ENCODE data around the gene LTK.
A peak's percentile ranks its signal among the peaks of the same experiment; 100 is the strongest.

Gene LTK

DNA sequence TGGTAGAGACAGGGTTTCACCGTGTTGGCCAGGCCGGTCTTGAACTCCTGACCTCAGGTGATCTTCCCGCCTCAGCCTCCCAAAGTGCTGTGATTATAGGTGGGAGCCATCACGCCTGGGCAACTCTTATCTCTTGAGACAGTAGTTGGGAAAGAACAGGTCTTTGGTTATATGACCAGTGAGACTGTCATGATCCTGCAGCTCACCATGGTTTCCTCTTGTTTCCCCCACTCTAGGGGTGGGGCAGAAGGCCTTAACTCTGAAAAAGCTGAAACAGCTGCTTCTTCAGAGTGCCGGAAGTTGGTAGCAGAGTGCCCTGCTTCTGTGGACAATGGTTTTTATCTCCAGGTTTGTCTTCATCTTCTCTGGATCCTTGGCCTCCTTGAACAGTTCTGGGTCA lies 40.7 kb upstream of the LTK start:
- Histone ChIP-seq H3K4me3 (ENCODE audit: low read depth, low read length) (no peak overlapping the region), H3K4me1 (ENCODE audit: control insufficient read depth, insufficient read depth, low read length) (peaks cover 3% of the 10 kb centered on the region), H3K9ac (ENCODE audit: low read depth, low read length) (no peak overlapping the region), H3K27me3 (ENCODE audit: control insufficient read depth, insufficient read depth, low read length) (no peaks in the 10 kb centered on the region), H3K9me3 (ENCODE audit: control insufficient read depth, insufficient read depth, low read length) (no peaks in the 10 kb centered on the region), H3K36me3 (ENCODE audit: control insufficient read depth, insufficient read depth, low read length) (no peaks in the 10 kb centered on the region)

DNA sequence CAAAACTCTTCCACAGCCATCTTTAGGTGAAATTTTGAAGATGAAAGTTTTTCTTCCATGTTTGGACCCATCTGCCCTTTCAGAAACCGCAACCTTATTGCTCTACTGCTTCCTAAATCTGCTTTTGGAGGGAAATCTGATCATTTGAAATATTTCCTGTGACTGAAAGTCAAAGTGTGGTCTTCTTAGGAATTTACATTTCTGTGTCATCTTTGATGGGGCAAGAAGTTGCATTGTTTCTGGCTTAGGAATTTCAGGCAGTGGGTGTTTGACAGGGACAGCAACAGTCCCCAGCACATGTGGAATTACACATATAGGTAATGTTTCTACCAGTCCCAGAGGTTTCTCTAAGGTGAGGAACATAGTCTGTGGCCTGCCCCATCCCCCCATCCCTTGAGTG lies 40.1 kb upstream of the LTK start:
- Histone ChIP-seq H3K4me3 (ENCODE audit: low read depth, low read length) (no peak overlapping the region), H3K4me1 (ENCODE audit: control insufficient read depth, insufficient read depth, low read length) (peaks cover 3% of the 10 kb centered on the region), H3K36me3 (ENCODE audit: control insufficient read depth, insufficient read depth, low read length) (no peaks in the 10 kb centered on the region), H3K9ac (ENCODE audit: low read depth, low read length) (no peak overlapping the region), H3K9me3 (ENCODE audit: control insufficient read depth, insufficient read depth, low read length) (no peaks in the 10 kb centered on the region), H3K27me3 (ENCODE audit: control insufficient read depth, insufficient read depth, low read length) (no peaks in the 10 kb centered on the region)

DNA sequence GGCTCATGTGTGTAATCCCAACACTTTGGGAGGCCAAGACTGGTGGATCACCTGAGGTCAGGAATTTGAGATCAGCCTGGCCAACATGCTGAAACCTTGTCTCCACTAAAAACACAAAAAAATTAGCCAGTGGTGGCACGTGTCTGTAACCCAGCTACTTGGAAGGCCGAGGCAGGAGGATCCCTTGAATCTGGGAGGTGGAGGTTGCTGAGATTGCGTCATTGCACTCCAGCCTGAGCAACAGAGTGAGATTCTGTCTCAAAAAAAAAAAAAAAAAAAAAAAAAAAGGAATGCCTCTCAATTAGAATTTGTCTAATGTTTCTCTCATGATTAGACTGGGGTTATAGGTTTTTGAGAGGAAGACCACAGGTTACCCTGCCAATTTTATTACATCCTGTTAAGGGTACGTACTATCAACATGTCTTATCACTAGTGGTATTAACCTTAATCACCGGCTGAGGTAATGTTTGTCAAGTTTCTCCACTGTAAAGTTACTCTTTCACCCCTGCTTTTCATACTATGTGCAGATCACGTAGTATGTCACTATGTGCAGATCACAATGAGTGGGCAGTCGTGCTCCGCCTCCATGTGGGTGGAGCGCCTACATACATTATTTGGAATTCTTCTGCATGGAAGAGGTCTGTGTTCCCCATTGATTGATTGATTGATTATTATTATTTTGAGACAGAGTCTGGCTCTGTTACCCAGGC lies 36.6 kb upstream of the LTK start:
- Histone ChIP-seq H3K9ac (ENCODE audit: low read depth, low read length) (no peak overlapping the region), H3K9me3 (ENCODE audit: control insufficient read depth, insufficient read depth, low read length) (no peaks in the 10 kb centered on the region), H3K4me3 (ENCODE audit: low read depth, low read length) (no peak overlapping the region), H3K4me1 (ENCODE audit: control insufficient read depth, insufficient read depth, low read length) (no peaks in the 10 kb centered on the region), H3K36me3 (ENCODE audit: control insufficient read depth, insufficient read depth, low read length) (no peaks in the 10 kb centered on the region), H3K27me3 (ENCODE audit: control insufficient read depth, insufficient read depth, low read length) (no peaks in the 10 kb centered on the region)

DNA sequence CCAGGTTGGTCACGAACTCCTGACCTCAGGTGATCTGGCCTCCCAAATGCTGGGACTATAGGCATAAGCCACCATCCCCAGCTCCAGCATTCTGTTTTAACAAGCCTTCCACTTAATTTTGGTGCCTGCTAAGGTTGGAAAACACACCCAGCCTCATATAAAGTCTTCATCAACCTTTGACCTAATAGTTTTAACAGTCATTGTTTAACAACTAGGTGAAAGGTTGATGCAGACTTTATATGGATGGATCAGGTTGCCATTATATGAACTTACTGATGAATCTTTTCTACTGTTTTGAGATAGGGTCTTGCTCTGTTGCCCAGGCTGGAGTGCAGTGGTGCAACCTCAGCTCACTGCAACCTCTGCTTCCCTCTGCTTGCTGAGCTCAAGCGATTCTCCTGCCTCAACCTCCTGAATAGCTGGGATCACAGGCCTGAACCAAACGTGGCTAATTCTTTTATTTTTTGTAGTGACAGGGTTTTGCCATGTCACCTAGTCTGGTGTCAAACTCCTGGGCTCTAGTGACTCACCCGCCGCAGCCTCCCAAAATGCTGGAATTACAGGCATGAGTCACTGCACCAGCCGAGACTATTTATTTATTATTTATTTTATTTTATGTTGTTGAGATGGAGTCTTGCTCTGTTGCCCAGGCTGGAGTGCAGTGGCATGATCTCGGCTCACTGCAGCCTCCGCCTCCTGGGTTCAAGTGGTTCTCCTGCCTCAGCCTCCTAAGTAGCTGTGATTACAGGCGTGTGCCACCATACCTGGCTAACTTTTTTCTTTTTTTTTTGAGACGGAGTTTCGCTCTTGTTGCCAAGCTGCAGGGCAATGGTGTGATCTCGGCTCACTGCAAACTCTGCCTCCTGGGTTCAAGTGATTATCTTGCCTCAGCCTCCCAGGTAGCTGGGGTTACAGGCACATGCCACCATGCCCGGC lies 33.5 kb upstream of the LTK start:
- Histone ChIP-seq H3K9me3 (ENCODE audit: control insufficient read depth, insufficient read depth, low read length) (no peaks in the 10 kb centered on the region), H3K27me3 (ENCODE audit: control insufficient read depth, insufficient read depth, low read length) (no peaks in the 10 kb centered on the region), H3K36me3 (ENCODE audit: control insufficient read depth, insufficient read depth, low read length) (no peaks in the 10 kb centered on the region), H3K4me3 (ENCODE audit: low read depth, low read length) (no peak overlapping the region), H3K4me1 (ENCODE audit: control insufficient read depth, insufficient read depth, low read length) (no peaks in the 10 kb centered on the region), H3K9ac (ENCODE audit: low read depth, low read length) (no peak overlapping the region)

DNA sequence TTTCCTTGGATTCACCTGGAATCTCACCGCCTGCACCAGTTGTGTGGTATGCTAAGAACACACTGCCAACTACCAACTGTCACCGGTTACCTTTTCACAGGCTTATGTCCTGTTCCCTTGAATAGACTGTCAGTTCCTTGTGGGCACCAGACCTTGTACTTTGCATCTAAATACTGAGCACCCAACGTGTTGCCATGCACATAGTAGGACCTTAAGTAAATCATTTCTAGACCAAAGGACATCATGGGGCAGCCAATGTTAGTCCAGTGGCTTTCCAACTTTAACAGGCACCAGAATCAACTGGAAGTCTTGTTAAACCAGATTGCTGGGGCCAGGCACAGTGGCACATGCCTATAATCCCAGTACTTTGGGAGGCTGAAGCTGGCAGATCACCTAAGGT lies 31.6 kb upstream of the LTK start:
- H3K9ac ChIP-seq (ENCODE audit: low read depth, low read length): no peak overlapping the region
- H3K4me1 ChIP-seq (ENCODE audit: control insufficient read depth, insufficient read depth, low read length): no peaks in the 10 kb centered on the region
- H3K27me3 ChIP-seq (ENCODE audit: control insufficient read depth, insufficient read depth, low read length): no peaks in the 10 kb centered on the region
- H3K9me3 ChIP-seq (ENCODE audit: control insufficient read depth, insufficient read depth, low read length): no peaks in the 10 kb centered on the region
- H3K4me3 ChIP-seq (ENCODE audit: low read depth, low read length): no peak overlapping the region
- no peaks in the 10 kb centered on the region for H3K36me3 ChIP-seq (ENCODE audit: control insufficient read depth, insufficient read depth, low read length)

DNA sequence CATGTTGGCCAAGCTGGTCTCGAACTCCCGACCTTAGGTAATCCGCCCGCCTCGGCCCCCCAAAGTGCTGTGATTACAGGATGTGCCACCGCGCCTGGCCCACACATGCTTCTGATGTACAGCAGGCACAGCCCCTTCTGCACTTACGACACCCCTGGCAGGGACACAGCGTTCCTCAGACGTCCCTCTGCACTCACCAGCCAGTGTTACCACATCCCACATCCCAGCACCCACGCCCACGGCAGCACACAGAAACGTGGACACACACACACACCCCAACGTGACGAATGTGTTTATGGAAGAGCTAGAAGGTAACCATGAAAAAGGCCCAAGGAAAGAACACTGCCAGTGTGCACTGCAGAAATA lies 31.0 kb upstream of the LTK start:
- Histone ChIP-seq H3K27me3 (ENCODE audit: control insufficient read depth, insufficient read depth, low read length) (no peaks in the 10 kb centered on the region), H3K4me3 (ENCODE audit: low read depth, low read length) (no peak overlapping the region), H3K4me1 (ENCODE audit: control insufficient read depth, insufficient read depth, low read length) (no peaks in the 10 kb centered on the region), H3K36me3 (ENCODE audit: control insufficient read depth, insufficient read depth, low read length) (no peaks in the 10 kb centered on the region), H3K9ac (ENCODE audit: low read depth, low read length) (no peak overlapping the region), H3K9me3 (ENCODE audit: control insufficient read depth, insufficient read depth, low read length) (no peaks in the 10 kb centered on the region)

DNA sequence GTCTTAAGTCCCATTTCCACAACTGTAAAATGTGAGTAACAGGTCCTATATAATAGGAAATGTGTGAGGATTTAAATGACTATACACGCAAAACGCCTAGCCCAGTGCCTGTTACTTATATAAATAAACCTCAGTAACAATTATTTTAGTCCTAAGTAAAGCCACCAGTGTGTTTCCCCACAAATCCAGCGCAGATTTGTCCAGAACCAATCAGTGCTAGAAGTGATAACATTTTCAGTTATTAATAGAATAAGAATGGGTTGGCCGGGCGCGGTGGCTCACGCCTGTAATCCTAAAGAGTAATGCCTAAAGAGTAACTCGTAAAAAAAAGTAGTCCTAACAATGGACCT lies 29.9 kb upstream of the LTK start:
- H3K4me3 ChIP-seq (ENCODE audit: low read depth, low read length): peak overlapping the region; percentile 98
- H3K9me3 ChIP-seq (ENCODE audit: control insufficient read depth, insufficient read depth, low read length): no peaks in the 10 kb centered on the region
- peak overlapping the region; percentile 98 for H3K9ac ChIP-seq (ENCODE audit: low read depth, low read length)
- H3K27me3 ChIP-seq (ENCODE audit: control insufficient read depth, insufficient read depth, low read length): no peaks in the 10 kb centered on the region
- H3K4me1 ChIP-seq (ENCODE audit: control insufficient read depth, insufficient read depth, low read length): no peaks in the 10 kb centered on the region
- no peaks in the 10 kb centered on the region for H3K36me3 ChIP-seq (ENCODE audit: control insufficient read depth, insufficient read depth, low read length)

DNA sequence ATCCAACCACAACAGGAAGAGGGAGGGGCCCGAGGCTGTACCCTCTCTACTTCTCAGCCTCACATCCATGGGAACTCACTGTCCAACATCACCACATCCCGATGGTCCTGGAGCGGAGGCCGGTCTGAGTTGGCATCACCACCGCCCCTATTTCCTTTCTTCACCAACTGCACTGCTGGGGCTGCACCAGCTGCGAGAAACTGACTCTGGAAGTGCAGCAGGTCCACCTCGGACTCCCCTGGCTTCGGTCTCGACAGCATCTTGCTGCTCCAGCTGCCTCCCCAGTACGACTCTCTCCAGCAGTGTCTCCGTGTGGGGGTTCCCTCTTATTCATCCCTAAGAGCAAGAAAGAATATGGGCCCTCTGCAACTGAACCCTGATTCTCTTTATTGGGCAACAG lies 23.2 kb upstream of the LTK start:
- Histone ChIP-seq H3K4me3 (ENCODE audit: low read depth, low read length) (no peak overlapping the region), H3K9me3 (ENCODE audit: control insufficient read depth, insufficient read depth, low read length) (no peaks in the 10 kb centered on the region), H3K9ac (ENCODE audit: low read depth, low read length) (no peak overlapping the region), H3K4me1 (ENCODE audit: control insufficient read depth, insufficient read depth, low read length) (no peaks in the 10 kb centered on the region), H3K36me3 (ENCODE audit: control insufficient read depth, insufficient read depth, low read length) (peaks cover 19% of the 10 kb centered on the region), H3K27me3 (ENCODE audit: control insufficient read depth, insufficient read depth, low read length) (no peaks in the 10 kb centered on the region)

DNA sequence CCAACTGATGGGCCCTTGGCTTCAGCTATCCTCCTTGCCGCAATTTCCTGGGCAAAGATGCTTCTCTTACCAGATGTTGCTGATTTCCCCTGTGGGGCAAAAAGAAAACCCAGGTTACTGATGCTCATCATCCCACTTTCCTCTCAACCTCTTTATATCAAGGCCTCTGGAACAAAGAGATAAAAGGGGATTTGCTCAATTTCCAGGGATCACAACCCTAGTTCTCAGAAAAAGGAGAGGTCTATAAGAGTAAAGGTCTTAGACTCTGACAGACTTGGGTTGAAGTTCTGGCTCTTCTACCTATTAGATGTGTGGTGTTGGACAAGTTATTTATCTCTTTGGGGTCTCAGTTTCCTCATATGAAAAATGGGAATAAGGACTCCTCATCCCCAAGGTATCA lies 21.9 kb upstream of the LTK start:
- H3K36me3 ChIP-seq (ENCODE audit: control insufficient read depth, insufficient read depth, low read length): peaks cover 23% of the 10 kb centered on the region
- no peak overlapping the region for H3K9ac ChIP-seq (ENCODE audit: low read depth, low read length)
- H3K27me3 ChIP-seq (ENCODE audit: control insufficient read depth, insufficient read depth, low read length): no peaks in the 10 kb centered on the region
- H3K4me3 ChIP-seq (ENCODE audit: low read depth, low read length): no peak overlapping the region
- H3K4me1 ChIP-seq (ENCODE audit: control insufficient read depth, insufficient read depth, low read length): no peaks in the 10 kb centered on the region
- no peaks in the 10 kb centered on the region for H3K9me3 ChIP-seq (ENCODE audit: control insufficient read depth, insufficient read depth, low read length)

DNA sequence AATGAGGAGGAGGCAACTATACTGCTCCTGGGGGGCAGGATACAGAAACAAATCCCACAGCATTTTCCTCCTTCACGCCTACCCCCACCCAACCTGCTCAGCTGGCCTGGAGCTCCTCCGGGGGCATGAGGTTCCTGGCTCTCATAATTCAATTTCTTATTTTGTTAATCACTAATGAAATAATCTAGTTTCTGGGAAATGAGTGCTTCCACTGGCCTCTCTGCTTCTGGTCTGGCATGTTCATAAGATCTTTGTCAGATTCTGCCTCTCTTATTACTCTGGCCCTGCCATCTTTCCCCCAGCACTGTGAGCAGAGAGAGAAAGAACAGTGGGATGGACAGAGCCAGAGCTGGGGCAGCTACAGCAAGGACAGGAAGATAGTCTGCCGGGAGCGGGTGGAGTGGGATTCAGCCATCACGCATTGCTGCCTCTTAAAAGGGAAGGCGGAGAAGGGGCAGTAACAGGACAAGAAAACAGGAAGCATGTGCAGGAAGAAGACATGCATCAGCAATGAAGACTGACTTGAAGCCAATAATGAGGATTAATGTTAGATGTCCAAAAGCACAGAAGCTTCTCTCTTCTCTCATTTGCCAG lies 16.8 kb upstream of the LTK start:
- H3K27me3 ChIP-seq (ENCODE audit: control insufficient read depth, insufficient read depth, low read length): no peaks in the 10 kb centered on the region
- H3K4me1 ChIP-seq (ENCODE audit: control insufficient read depth, insufficient read depth, low read length): no peaks in the 10 kb centered on the region
- peaks cover 49% of the 10 kb centered on the region for H3K36me3 ChIP-seq (ENCODE audit: control insufficient read depth, insufficient read depth, low read length)

DNA sequence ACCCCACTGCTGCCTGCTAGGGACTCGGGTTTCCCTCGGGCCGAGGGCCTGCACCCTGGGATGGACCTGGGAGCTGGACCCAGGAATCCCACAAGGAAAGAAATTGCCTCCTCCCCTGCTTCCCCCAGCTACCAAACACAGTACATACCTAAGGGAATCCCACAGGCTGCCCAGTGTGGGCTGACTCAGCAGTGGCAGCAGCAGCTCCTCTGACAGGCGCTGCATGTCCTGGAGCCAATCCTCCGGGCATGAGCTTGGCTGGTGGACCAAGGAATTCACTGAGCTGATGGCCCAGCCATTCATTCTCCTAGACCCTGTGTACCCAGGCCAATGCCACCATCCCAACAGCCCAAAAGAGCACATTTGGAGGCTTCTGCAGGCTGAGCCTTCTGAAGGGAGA lies 9.5 kb upstream of the LTK start:
- Histone ChIP-seq H3K9me3 (ENCODE audit: control insufficient read depth, insufficient read depth, low read length) (no peaks in the 10 kb centered on the region), H3K9ac (ENCODE audit: low read depth, low read length) (no peak overlapping the region), H3K4me1 (ENCODE audit: control insufficient read depth, insufficient read depth, low read length) (no peaks in the 10 kb centered on the region), H3K27me3 (ENCODE audit: control insufficient read depth, insufficient read depth, low read length) (no peaks in the 10 kb centered on the region), H3K4me3 (ENCODE audit: low read depth, low read length) (no peak overlapping the region), H3K36me3 (ENCODE audit: control insufficient read depth, insufficient read depth, low read length) (peaks cover 43% of the 10 kb centered on the region)

More for the DNA sequence above, 16.8 kb upstream of the LTK start:
- no peaks in the 10 kb centered on the region for H3K9me3 ChIP-seq (ENCODE audit: control insufficient read depth, insufficient read depth, low read length)
- no peak overlapping the region for H3K9ac ChIP-seq (ENCODE audit: low read depth, low read length)
- no peak overlapping the region for H3K4me3 ChIP-seq (ENCODE audit: low read depth, low read length)

DNA sequence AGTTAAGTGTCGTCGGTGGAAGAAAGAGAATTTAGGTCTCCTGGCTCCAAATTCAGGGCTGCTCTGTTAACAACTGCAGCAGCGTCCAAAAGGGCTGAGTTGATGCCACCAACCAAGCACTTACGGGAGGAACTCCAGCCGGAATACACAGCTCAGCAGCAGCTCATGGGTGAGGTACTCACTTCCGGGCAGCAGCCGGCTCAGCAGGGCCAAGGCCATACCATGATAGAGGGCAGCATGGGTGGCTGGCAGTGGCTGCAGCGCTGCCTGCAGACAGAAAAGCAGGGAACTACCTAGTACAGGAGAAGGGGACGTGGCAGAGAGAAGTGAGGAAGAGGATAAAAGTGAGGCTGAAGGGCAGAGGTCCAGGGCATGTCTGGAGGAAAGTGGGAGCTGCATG lies 8.0 kb upstream of the LTK start:
- Histone ChIP-seq H3K9me3 (ENCODE audit: control insufficient read depth, insufficient read depth, low read length) (no peaks in the 10 kb centered on the region), H3K27me3 (ENCODE audit: control insufficient read depth, insufficient read depth, low read length) (no peaks in the 10 kb centered on the region), H3K4me1 (ENCODE audit: control insufficient read depth, insufficient read depth, low read length) (no peaks in the 10 kb centered on the region), H3K36me3 (ENCODE audit: control insufficient read depth, insufficient read depth, low read length) (peaks cover 41% of the 10 kb centered on the region), H3K4me3 (ENCODE audit: low read depth, low read length) (no peak overlapping the region), H3K9ac (ENCODE audit: low read depth, low read length) (no peak overlapping the region)

Data from iPS-15b (cell line).